Left lobe of liver (tissue), 2 donors: Measurements from ENCODE around the gene ZFAND4. TPM values are rescaled to one million over a fixed set of nuclear protein-coding genes. Genes with fewer than 3 reads are reported as not detected.
A peak's percentile ranks its signal among the peaks of the same experiment; 100 is the strongest.
"Not testable (repeated sequence)": the region's sequence is repeated elsewhere in the genome, so short reads cannot be mapped to it uniquely, and the experiment has no call there.

ENCODE experiments used
- ATAC-seq: fragments of 200-7000 bp; cut with Tn5 transposase; one replicate; pipeline ENCODE4 v1.9.1; 2020; ENCODE audit warnings: mild to moderate bottlenecking, moderate library complexity
- DNase-seq: peaks from one replicate; pipeline ENCODE4 v3.0.0-alpha.2; 2020; ENCODE audit warnings: low spot score
- total RNA-seq: library from RNA; stranded (reverse); gene quantifications from one replicate; pipeline ENCODE4 v1.2.1, GENCODE V29; 2021
- donor health status: DM: no; HTN: no; CAD: no; lungs with moderate emphysema.
- donor health status: DM: no; HTN: yes; CAD: no.

The ZFAND4 gene
- total RNA-seq, 1 donor from 2014 or later, result 11.7 TPM

DNA sequence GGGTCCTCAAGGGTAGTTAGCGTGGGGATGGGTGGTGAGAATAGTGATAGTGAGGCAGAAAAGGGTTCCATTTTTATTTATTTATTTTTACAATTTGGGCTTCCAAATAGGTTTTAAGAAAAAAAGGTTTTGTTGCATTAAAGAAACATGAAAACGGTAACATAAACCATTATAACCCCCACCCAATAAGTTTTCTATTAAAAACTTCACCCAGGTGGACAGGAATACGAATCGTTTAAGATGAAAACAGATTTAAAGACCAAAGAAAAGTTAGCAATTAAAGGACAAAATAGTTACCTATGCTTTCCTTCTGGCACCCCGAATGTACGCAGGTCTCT lies 78.7 kb downstream of the ZFAND4 start:
- DNase-seq, result no peak
- no peak for ATAC-seq

DNA sequence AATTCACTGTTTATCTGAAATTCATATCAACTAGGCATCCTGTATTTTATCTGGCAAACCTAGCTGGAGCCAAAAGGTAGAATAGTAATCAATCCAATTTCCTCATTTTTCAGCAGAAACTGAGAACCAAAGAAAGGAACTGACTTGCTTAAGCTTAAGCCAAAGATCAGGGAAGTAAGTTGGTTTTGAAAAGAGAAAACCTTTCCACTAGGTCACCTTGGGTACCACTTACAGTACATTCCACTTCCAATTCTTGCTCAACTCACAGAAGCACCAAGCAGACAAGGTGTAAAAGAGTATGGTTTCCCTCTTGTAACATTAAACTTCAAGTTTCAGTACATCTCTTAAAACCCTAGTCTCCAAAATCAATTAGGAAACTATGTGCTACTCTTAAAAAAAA lies 79.6 kb downstream of the ZFAND4 start:
- DNase-seq (no peak), ATAC-seq (no peak)

DNA sequence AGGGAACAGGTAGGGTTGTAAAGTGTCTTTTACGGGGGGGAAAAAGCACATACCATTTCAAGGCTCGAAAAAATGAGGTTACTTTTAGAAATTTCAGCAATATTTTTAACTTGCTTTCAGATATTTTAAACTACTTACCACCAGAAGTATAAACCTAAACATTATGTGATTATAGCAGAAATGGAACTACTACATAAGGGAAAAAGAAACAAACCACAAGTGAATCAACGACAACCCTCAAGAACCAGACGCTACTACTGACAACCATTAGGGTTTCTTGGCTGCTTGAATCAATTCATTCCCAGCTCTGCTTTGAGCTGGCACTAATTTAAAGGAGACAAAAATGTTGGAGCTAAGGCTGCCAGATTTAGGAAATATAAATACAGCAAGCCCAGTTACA lies 80.1 kb downstream of the ZFAND4 start:
- ATAC-seq, result no peak
- no peak for DNase-seq

DNA sequence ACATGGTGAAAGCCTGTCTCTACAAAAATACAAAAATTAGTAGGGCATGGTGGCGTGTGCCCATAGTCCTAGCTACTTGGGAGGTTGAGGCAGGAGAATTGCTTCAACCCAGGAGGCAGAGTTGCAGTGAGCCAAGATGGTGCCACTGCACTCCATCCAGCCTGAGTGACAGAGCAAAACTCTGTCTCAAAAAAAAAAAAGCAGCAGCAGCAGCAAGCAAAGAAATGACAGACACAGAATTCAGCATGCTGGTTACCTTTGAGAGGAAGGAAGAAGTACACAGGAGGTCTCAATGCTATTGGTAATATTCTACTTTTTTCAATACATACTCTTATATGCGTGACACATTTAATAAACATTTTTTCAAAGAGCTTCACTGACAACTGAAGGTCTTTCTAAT lies 81.3 kb downstream of the ZFAND4 start:
- DNase-seq (no peak), ATAC-seq (no peak)

DNA sequence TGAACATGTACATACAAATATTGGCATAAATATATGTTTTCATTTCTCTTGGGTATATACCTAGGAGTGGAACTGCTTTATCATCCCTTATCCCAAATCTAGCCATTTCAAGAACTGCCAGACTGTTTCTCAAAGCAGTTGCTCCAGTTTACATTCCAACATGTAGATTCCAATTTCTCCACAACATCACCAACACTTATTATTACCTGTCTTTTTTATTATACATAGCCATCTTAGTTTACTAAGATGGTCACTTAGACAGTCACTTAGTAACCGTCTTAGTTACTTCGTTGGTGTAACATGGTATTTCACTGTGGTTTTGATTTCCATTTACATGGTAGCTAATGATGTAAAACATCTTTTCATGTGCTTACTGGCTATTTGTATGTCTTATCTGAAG lies 82.7 kb downstream of the ZFAND4 start:
- no peak for ATAC-seq
- no peak for DNase-seq

DNA sequence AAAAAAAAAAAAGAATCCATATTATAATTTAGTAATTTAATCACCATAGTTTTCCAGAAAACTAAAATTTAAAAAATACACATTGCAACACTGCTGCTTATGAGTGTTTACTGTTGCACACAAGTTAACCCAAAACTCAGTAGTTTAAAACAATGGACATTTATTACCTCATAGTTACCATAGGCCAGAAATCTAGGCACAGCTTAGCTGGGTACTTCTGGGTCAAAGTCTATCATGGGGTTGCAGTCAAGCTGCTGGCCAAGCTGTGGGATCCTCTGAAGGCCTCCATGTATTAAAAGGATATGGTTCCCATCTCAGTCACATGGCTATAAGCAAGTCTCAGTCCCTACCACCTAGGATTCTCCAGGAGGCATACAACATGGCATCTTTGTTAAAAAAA lies 83.6 kb downstream of the ZFAND4 start:
- DNase-seq, result no peak

DNA sequence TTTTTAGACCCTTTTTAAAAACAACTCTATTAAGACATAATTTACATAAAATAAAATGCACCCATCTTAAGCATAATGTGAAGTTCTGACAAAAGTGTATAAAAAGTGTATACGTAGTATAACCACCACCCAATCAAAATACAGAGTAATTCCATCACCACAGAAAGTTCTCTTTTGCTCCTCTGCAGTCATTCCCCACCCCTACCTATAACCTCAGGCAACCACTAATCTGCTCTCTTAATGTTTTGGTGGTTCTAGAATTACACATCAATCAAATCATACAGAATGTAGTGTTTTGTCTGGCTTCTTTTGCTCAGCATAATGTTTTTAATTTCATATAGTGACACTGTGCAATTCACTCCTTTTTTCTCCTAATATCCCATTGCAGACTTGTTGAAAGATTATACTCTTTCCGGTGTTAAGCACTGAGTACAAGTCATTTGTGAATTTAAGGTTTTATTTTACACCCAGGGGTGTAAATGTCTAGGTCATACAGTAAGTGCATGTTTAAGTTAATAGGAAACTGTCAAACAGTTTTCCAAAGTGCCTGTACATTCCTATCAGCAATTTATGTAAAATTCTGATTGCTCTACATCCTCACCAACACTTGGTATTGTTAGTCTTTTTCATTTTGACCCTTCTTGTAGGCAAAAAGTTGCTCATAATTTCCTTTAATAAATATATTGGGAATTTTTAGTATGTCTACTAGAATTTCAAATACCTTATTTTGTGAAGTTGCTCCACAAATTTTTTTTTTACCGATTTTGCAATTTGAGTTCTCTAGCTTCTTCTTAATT lies 86.3 kb downstream of the ZFAND4 start:
- ATAC-seq, result no peak
- no peak for DNase-seq

More for the DNA sequence above, 83.6 kb downstream of the ZFAND4 start:
- peak; percentile 76 for ATAC-seq

DNA sequence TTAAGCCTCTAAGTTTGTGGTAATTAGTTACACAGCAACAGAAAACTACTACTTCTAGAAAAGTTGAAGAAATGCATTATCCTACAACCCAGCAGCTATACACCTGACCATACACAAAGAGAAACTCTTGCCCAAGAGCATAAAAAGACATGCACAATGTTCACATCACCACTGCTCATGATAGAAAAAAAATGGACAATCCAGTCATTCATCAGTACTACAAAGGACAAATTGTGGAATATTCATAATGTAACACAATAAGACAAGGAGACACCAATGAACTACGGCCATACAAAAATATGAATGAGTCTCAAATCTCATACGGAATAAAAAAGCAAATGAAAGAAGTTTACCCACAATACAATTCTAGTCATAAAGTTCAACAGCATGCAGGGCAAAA lies 87.4 kb downstream of the ZFAND4 start:
- no peak for DNase-seq

DNA sequence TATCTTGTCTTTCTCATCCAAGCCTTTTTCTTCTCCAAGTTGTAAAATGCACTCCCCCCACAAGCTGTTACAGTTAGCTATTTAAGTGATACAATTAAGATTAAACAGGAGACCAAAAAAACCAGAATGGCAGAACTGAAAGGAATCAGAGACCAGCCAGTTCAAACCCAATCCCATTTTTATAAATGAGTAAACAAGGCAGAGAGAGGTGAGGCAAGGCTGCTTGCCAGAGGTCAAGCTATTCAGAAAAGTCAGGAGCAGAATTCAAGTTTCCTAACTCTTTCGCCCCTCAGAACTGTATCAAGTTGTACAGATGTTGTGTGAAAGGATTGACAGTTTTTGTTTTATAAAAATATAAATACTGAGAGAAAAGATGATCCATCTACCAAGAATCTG lies 90.2 kb downstream of the ZFAND4 start:
- peak; percentile 82 for ATAC-seq
- DNase-seq, result no peak

More for the DNA sequence above, 87.4 kb downstream of the ZFAND4 start:
- ATAC-seq, result no peak

DNA sequence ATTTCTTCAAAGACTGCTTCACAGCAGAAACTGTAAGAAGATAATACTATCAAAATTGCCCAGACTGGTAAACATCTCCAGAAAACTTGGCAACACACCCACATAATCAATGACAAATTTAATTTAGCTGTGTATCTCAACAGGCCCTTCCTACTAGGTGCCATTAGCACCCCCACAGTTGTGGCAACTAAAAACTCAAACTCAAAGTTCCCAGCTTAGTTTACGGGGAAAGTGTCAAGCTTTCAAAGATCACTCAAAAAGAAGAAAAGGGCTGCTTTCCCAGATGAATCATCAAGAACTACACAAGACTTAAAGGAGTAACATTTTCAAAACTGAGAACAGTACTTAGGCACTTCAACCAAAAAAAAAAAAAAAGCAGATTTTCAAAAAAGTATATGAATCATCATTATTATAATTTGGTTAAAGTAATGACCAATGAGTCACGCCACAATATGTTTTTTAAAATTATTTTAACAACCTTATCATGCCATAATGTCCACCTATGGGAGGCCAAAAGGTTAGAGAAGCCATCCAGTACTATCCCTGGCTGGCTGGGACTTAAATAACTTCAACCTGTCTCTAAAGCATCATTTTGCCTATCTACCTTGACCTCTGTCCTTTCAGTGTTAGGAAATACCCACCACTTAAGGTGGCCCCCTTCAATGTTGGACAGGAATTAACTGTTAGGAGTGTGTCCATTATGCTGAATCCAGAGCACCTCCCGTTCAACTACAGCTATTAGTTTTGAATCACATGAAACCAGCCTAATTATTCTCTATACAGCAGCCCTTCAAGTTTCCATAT lies 90.8 kb downstream of the ZFAND4 start:
- DNase-seq (no peak), ATAC-seq (peak; percentile 20)

DNA sequence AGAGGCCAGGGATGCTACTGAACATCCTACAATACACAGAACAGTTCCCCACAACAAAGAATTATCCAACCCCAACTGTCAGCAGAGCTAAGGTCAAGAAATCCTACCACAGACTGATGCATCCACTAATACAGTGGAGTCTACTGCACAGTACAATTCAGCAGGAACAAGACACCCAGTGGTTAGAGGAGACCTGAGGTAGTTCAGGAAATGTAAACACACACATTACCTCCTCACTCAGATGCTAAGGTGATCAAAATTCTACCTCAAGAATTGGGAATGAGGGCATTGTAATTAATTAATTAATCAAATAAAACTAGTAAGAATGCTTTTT lies 91.4 kb downstream of the ZFAND4 start:
- DNase-seq, result no peak

DNA sequence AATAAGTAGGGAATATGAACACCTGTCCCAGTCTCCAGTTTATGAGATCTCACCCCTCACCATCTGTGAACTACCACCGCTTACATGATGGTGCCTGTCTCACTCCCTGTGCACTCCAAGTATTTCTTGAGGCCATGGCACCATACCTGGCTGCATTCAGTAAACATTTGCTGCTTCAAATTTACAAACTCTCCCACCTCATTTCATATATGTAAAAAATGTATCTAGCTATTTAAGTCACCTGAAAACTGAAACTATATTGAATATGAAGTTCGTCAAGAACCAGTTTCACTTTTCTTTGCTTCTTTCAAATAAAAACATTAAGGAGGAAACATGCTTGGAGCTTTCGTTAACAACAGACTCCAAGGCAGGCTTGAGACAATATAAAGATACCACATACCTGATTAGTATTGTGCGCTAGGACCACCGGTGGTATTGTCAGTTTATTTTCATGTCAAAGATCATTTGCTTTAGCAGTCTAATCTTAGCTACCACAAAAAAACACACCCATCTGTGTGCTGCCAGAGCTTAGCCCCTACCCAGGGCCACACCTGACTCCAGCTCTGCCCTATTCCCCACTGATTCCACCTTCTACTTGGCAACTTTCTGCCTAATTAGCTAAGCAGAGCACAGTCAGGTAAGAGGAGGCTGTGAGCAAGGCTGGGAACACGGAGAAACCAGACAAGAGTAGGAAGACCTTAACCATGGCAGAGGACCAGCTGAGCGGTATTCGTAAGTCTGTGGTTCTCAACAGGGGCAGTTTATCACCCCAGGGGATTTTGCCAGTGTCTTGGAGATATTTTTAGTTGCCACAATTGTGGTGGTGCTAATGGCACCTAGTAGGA lies 92.0 kb downstream of the ZFAND4 start:
- DNase-seq (no peak), ATAC-seq (peak; percentile 49)

More for the DNA sequence above, 91.4 kb downstream of the ZFAND4 start:
- peak; percentile 34 for ATAC-seq

DNA sequence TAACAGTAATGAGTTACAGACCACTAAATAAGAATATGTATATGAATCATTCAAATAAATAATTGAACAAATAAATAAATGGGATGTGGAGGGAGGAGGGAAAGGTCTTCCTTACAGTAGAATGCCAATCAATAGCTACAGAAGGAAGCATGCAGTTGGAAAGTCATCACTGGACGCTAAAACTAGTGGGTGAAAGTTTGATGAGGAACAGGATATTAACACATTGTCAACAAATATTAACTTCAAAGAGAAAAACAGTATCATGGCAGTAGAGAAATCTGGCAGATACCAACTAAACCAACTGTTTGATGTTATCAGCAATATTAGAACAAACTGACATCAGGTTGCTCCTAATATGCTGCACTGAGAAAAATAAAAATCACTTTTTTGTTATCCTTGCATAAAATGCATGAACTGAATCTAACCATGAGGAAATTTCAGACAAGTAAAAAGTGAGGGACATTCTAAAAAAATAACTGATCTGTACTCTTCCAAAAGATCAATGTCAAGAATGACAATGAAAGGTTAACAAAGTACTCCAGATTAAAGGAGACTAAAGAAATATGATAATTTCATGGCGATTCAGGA lies 94.1 kb downstream of the ZFAND4 start:
- no peak for ATAC-seq
- DNase-seq, result no peak

DNA sequence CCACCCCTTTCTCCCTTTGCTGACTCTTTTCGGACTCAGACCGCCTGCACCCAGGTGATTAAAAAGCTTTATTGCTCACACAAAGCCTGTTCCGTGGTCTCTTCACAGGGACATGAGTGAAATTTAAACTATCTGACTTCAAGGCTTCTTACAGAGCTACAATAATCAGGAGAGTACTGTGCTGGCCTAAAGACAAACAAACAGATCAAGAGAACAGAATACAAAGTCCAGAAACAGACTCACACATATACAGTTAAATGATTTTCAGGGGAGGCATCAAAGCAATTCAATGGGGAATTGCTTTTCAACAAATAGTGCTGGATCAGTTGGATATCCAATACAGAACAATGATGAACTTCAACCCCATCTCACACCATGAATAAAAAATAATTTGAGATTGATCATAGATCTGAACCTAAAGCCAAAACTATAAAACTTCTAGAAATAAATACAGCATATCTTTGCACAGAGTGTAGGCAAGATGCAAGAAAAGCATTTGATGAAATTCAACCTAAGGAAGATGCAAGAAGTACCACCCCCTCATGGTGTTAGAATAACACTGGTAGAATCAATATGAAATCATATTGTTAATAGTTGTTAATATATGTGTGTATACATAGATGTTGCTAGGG lies 96.5 kb downstream of the ZFAND4 start:
- DNase-seq (no peak), ATAC-seq (peak; percentile 88)

DNA sequence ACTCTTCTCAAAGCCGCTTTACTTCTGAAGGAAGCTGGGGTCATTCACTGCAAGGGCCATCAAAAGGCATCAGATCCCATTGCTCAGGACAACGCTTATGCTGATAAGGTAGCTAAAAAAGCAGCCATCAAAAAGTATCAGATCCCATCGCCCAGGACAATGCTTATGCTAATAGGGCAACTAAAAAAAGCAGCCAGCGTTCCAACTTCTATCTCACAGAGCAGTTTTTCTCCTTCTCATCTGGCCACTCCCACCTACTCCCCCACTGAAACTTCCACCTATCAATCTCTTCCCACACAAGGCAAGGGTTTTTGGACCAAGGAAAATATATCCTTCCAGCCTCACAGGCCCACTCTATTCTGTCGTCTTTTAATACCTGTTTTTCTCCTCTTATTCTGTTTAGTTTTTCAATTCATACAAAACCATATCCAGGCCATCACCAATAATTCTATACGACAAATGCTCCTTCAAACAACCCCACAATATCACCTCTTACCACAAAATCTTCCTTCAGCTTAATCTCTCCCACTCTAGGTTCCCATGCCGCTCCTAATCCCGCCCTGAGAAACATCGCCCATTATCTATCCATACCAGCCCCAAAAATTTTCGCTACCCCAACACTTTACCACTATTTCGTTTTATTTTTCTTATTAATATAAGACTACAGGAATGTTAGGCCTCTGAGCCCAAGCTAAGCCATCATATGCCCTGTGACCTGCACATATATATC lies 97.4 kb downstream of the ZFAND4 start:
- not testable (repeated sequence) for ATAC-seq, DNase-seq

DNA sequence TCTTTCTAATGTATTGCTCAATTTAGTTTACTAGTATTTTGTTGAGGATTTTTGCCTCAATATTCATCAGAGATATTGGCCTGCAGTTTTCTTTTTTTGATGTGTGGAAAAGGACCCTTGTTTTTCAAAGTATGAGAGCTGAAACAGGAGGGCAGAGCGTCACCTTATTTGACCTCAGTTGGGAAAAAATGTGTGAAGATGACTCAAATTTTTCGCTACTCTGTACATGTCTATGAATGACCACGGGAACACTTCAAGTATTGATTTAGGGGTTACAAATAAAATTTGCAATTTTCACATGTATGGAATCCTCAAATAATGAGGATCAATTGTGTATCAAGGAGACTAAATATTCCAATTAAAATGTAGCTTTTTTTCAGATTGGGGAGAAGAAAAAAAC lies 103.1 kb downstream of the ZFAND4 start:
- DNase-seq (no peak), ATAC-seq (no peak)

DNA sequence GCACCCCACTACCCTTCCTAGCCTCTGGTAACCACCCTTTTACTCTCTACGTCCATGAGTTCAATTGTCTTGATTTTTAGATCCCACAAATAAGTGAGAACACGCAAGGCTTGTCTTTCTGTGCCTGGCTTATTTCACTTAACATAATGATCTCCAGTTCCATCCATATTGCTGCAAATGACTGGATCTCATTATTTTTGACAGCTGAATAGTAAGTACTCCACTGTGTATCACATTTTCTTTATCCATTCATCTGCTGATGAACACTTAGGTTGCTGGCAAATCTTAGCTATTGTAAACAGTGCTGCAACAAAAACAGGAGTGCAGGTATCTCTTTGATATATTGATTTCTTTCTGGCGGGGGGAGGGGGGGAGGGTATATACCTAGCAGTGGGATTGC lies 106.2 kb downstream of the ZFAND4 start:
- ATAC-seq, result no peak
- DNase-seq, result no peak
